Measurements from ENCODE around the gene PAK5.

The PAK5 gene

DNA sequence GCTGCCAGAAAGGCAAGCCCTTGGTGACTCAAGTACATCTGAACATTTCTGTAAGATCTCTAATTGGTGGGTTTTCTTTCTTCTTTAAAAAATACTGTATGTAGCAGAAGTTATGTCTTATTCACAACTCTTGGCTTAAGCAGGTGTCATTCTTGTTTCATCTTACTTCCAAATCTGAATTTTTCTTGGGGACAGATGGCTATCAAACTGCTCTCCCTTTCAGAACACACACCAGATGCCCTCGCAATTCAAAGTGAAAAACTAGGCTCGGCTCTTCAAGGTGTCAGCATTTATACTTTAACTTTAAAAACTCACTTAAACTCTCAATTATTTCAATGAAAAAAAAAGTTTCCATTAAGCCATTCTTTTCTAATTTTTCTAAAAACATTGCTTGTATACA, 49.7 kb downstream of the PAK5 start:
- DNase-seq (ENCODE audit: low spot score) = no peak

DNA sequence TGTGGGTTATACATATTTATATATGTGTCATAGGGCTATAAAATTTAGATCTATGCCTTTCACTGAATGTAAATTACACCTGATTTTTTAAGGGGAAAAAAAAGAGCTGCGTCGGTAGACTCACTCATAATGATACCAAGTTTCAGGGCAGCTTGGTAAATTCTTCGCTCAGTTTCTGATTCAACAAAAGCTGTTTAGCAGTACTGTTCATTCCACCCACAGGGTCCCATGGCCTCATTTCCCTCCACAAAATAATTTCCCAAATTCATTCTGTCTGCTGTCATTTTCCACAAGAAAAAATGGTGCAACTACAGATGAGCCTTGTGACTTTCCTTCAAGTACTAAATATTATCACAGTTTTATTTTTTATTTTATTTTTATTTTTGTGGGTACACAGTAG, 63.7 kb downstream of the PAK5 start:
- DNase-seq (ENCODE audit: low spot score) = no peak

DNA sequence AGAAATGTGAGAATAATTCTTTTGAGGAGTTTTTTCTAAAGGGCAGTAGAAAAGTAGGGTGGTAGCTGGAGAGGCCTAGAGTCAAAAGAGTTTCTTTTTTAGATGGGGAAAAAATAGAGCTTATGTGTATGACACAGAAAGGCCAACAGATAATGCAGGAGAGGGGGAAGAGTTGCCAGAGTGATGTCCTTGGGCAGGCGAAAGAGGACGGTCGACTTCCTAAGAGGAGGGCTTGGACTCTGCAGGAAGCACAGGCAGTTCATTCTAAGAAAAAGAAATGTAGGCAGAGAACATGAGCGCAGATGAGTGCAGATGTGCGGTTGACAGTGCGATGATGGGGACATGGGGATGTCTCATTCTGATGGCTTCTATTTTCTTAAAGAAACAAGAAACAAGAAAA, 68.9 kb downstream of the PAK5 start:
- no peak for DNase-seq (ENCODE audit: low spot score)

DNA sequence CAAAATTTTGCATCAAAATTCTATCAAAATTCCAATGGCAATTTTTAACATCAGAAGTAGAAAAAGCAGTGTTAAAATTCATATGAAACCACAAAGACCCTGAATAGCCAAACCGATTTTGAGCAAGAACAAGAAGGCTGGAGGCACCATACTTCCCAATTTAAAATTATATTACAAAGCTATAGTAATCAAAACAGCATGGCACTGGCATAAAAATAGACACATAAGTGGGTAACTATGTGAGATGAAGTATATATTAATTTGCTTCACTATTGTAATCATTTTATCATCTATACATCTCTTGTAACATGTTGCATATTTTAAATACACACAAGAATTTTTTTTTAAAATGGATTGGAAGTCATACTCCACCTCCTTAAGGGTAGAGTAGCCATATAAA, 77.4 kb downstream of the PAK5 start:
- DNase-seq (ENCODE audit: low spot score) = no peak

DNA sequence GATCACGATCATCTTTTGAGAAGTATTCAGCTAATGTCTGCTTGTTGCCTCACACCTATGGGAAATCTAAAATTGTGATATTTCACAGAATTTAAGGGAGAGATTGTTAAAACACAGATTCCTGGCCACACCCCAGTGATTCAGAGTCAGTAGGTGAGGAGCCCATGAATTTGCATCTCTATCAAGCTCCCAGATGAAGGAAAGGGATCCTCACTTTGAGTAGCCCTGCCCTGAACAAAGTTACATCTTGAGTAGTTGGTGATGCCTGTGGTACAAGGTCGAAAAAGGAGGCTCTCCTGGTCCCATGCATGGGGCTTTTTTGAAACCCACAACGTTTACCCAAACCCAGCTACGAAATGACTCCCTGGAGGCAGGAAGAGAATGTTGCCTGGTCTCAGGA, 79.5 kb downstream of the PAK5 start:
- no peak for DNase-seq (ENCODE audit: low spot score)

DNA sequence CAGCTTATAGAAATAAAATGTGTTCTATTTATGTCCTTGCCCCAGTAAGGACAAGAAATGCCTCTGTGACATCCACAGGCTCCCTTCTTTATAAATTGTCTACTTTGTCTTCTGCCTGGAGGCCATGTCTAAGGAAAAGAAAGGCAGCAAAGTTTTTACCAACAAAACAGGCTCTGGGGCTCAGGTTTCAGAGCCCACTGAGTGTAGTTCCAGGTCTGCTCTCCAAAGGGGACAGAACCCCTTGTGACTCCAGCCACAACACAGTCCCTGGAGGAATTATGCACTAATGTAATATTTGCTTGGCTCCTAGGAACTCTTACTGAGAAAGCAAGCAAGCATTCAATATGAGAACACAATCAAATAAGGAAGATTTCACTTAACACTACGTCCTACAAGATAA, 80.1 kb downstream of the PAK5 start:
- DNase-seq (ENCODE audit: low spot score) = no peak

DNA sequence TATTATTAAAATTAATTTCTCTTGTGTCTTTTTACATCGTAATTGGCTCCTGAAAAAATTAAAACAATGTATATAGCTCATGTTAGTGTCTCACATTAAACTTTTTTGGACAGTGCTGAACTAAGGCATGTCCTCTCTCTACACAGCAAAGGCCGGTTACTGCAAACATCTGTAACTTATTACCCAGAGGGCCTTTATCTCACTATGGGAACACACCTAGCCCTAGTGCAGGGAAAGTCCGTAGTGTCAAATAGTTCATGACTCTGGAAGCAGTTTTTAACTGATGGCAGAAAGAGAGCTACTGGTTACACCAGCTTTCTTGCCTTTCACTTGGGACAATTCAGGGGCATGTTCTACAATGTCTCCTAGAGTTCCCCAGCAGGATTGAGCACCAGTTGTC, 82.2 kb downstream of the PAK5 start:
- no peak for DNase-seq (ENCODE audit: low spot score)

DNA sequence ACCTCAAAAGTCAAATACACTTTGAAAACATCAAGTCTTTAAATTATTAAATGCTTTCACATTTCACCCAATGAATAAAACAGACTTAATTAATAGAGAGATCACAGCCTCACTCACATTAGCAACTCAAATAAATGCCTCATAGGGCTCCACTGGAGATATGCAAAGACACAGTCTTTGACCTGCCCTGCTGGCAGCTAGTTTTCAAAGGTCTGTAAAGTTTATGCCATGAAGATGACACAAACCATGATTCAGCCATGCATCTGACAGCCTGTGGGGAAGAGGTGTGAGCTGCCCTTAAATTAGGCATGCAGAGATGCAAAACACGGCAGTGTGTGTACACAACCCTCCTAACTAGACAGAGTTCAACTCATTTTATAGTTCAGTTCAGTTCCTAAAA, 83.6 kb downstream of the PAK5 start:
- no peak for DNase-seq (ENCODE audit: low spot score)

DNA sequence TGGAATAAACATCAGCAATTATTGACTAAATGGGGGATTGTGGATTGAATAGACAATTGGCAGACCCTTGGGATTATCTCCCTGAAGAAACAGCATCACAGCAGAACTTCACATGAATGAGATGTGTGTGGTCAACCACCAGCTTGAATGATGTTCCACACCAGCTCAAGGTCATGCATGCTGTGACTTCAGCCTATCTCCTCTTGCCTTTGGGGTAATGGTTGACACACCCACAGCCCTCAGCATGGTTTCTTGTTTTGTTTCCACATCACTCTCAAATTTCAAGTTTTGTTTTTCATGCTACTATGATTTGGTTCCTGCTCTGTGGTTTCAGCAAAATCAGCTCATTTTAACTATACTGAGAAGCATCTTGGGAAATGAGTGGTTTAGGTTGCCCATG, 94.3 kb downstream of the PAK5 start:
- DNase-seq (ENCODE audit: low spot score) = no peak

DNA sequence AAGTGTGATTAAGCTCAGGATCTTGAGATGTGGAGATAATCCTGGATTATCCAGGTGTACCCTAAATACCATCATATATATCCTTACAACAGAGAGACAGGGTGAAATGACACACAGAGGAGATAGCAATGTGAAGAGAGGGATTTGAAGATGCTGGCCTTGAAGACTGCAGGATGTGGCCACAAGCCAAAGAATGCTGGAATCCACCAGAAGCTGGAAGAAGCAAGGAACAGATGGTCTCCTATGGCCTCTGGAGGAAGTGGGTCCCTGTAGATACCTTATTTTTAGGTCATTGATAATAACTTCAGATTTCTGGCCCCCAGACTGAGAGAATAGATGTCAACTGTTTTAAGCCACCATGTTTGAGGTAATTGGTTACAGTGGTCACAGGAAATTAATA, 95.0 kb downstream of the PAK5 start:
- no peak for DNase-seq (ENCODE audit: low spot score)

DNA sequence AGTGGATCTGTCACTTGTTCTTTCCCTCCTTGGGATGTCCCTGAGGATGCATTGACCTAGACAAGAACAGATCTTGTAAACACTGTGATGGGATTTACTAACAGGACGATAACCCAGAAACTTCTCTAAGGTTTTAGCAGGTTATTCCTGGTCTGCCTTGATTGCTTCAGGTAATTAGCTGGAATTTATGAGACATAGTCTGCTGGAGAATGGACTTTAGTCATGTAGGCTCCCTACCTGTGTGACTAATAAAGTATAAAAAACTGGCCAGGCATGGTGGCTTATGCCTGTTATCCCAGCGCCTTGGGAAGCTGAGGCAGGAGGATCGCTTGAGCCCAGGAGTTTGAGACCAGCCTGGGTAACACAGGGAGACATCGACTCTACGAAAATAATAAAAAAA, 96.1 kb downstream of the PAK5 start:
- DNase-seq (ENCODE audit: low spot score) = no peak

DNA sequence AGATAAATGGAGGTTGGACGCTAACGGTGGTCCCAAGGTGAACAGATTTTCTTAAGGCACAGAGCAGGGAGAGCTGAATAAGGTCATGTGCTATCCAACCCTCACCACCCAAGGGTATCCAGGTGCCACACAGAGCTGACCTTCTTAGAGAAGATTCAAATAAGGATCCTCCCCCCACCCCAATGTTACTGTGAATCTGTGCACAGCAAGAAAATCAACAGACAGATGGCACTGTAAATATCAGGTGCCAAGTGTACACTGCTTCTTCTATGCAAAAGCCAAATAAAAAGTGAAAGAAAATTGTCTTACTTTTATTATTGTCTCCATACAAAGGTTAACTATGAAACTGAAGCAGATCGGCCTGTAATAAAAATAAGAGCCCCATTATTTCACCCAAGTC, 96.9 kb downstream of the PAK5 start:
- DNase-seq (ENCODE audit: low spot score) = no peak

DNA sequence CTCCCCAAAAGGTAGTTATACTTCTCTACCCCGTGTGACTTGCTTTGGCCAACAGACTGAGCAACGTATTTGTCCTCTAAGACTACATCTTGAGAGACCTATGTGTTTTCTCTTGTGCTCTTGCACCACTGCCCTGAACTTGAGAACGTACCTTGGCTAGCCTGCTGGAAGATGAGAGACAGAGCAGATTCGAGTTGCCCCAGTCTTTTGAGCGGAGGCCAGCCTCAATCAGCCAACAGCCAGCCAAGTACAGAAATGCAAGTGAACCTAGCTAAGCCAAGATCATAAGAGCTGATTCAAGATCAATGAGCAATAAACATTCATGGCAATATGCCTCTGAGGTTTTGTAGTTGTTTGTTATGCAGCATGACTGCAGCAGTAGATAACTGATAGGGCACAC, 98.4 kb downstream of the PAK5 start:
- no peak for DNase-seq (ENCODE audit: low spot score)

DNA sequence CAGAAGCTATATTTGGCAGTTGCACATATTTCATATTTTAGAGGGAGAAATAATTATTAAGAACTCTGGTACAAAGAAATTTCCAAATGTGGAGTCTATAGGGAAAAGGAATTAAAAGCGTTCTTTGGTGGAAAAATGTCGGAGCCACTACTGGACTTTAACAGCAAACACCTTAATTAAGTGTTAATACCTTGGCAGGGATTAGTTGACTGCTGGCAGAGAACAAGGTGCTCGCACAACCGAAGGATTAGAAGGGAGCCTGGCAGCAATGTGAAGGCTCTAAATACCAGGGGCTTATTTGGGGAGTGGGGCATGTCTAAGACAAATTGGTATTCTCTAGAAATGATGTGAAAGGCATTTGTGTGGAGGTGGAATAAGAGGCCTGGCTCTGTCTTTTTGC, 98.9 kb downstream of the PAK5 start:
- no peak for DNase-seq (ENCODE audit: low spot score)

DNA sequence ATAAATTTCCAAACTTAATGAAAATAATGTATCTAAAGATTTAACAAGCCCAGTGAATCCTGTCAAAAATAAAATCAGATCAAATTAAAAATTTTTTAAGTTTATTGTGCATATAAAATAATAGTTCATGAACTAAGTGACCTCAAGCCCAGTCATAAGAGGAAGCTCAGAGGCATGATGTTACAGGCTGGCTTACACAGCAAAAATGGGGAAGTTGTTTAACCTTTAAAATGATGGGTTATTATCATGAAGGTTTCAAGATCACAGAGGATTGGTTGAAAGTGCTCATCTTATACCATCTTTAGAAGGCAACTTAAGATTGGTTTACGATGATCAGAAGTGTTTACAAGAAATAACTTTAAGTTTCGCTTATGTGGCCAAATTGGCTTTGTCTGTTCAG, 102.5 kb downstream of the PAK5 start:
- no peak for DNase-seq (ENCODE audit: low spot score)

DNA sequence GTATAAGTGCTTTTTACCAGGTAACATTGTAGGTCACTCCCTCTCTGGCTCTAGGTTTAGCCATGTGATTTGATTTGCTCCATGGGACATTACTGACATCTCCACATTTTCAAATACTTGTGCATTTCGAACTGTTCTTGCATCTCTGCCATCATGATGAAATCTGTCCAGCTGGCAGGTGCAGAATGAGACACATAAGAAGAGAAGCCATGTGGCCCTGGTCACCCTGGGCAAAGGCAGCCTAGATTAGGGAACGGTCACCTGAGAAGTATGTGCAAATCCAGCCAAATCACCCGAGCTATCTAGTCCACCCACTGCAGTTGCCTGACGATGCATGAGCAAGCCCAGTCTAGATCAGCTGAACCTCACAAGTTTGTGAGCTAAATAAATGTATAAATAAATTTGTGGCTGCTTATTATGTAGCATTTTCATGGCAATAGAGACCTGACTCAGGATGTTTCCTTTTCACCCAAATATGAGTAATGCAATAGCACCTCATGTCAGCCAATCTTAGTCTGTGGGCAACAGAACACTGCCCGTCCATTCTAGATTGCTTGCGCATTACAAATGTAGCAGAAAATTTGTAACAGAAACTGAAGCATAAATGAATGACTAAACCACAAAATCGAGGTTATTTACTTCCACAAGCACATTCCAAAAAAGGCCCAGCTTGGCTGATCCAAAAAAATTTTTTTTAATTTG, 115.2 kb downstream of the PAK5 start:
- no peak for DNase-seq (ENCODE audit: low spot score)

DNA sequence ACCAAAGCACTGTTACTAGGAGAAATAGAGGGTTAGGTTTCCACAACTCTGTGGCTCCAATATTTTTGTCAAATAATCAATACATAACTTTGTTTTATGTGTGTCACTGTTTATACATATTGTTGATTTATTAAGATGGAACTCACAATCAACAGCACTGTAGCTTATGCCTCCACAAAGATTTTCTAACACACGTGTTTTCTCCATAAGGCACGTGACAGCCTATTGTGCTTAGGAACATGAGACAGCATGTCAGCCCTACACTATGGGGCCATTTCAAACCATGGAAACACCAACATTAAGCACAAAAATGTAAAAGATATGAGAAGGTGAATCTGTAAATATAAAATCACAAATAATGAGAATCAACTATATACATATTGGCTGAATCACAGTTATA, 127.0 kb downstream of the PAK5 start:
- DNase-seq (ENCODE audit: low spot score) = no peak

DNA sequence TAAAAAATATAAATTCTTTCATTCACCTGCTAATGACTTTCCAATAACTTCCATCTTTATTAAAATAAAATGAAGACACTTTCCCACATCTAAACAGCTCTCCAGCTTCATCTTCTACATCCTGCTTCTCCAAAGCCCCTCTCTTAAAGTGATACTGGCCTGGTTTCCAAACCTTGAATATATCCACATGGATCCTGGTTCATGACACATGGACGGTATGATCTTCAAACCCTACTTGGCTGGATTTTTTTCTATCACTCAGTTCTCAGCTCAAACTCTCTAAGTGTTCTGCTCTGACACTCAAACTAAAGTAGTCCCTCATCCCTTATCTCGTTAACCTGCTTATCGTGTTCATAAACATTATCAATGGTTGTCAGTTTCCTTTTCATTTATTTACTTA, 128.2 kb downstream of the PAK5 start:
- DNase-seq (ENCODE audit: low spot score) = no peak

DNA sequence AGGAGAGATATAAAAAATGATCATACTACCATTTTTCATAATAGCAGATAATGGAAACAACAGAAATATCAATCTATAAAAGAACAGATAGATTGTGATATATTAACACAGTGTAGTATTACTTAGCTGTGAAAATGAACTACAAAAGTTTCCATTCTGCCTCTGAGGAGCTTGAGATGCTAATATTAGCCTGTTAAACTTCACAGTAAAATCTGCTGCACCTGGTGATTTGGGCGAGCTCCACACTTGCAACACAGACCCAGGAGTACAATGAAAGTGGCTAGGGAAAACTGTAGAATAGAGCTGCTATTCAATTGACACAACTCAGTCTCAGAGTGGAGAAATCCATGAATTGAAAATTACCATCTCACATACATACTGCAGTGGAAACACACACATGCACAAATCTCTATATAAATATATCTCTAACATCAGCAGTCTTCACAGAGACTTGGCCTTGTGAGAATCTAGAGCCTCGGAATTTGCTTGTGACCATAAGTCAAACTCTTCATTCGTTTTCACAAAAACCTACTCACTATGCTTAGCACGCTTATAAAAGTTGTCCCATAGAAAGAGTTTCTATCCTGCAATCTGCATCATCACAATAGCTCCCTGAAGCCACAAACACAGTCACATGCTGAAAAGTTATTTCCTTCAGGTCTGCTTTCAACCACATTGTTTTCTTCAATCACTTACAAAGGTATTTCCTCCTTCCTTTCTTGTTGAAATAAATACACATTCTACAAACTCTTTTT, 133.0 kb downstream of the PAK5 start:
- no peak for DNase-seq (ENCODE audit: low spot score)

DNA sequence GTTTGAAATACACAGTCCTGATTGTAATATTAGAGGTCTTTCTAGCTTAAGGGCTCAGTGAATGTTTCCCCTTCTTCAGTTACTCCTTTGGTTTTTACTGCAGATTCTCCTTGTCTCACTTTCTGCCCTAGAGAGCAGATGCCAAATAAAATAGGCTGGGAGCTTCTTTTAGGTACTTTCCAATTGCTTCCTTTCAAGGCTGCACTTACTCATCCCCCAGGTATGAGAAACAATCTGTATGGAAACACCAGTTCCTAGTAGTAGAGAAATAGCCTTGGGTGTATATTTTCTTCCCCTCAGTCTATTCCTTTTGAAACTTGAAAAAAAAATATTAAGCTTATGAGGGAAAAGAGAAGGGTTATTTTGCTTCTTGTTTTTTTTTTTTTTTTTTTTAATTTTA, 139.7 kb downstream of the PAK5 start:
- no peak for DNase-seq (ENCODE audit: low spot score)

DNA sequence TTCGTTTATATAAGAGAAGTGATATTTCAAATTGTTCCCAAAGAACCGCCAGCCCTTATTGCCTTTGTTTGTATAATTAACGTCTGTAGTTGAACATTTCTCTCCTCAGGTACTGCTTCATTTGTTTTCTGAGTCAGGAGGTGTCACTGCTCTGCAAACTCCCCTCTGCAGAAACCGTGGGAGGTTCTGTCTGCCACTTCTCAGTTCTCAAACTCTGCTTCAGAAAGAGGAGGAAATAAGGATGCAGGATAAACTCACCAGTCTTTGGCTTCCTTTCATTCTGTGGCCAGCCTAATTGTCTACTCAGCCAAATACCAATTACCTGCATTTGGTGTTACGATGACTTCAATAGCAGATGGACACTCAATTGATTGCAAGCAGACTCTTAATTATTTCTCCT, 149.8 kb downstream of the PAK5 start:
- DNase-seq (ENCODE audit: low spot score) = no peak

DNA sequence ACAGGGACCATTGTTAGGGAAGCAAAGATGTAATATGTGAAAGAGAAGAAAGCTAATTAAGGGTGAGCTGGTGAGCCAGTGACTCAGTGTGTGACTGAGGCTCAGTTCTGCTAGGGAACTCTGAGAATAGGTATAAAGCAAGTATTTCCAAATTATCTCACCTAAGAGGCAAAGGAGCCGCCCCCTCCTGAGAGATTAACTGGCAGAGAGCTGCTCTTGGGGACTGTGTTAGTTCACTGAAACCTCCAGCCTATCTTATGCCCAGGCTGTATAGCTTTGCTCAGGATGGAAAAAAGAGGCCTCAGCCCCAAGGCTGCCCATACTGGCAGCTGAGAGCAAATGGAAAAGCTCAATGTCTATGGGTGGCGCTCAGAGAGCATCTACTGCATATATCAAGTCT, 152.0 kb downstream of the PAK5 start:
- DNase-seq (ENCODE audit: low spot score) = no peak

DNA sequence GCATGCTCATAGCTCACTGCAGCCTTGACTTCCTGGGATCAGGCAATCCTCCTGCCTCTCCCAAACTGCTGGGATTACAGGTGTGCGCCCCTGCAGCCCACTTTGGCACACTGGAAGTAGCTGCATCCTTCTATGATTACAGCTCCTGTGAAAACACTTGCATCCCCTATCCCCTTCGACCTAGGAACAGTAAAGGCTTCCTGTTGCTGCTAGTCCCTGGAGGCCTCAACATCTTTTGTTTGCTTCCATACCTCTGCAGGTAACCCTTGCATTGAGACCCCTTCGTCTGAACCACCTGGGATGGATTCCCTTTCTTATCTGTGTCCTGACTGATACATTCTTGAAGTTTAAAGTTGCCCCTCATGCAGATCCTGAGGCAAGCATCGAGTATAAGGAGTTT, 152.4 kb downstream of the PAK5 start:
- DNase-seq (ENCODE audit: low spot score) = no peak

DNA sequence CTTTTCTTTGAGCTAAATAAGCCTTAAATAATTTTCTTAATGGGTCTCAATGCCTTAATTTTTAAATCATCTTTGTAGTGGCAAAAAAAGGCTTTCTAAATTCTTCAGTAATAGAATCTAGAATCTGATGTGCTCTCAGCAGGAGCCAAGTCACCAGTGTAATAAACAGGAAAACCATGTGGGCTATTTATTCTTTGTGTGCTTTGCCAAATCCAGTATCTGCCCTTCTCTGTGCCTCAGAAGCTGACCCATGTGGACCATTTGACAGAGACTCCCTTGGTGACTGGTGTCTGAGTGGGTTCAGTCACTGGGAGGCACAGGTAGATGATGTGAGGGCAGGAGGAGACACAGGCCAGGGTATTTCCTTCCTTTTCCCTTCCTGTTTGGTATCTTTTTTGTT, 152.9 kb downstream of the PAK5 start:
- DNase-seq (ENCODE audit: low spot score) = no peak
